RWPE2 (cell line): ENCODE measurements around the gene SULT1B1.
"Not testable (repeated sequence)": the region's sequence is repeated elsewhere in the genome, so short reads cannot be mapped to it uniquely, and the experiment has no call there.

Experiments
- ATAC-seq: fragments of 200-7000 bp; cut with Tn5 transposase; 3 replicates; pipeline ENCODE4 v1.9.1; 2021; ENCODE audit warnings: low read depth
- DNase-seq: peaks from one replicate; pipeline ENCODE4 v3.0.0-alpha.2; 2020; ENCODE audit warnings: low spot score
- H3K27ac ChIP-seq: fragments of 450-650 bp; 2 replicates; pipeline ENCODE4 v1.5.1; 2017; ENCODE audit warnings: mild to moderate bottlenecking; ENCODE audit not compliant: poor library complexity, severe bottlenecking
- H3K27me3 ChIP-seq: fragments of 250-450 bp; sonication (Bioruptor Pico); 2 replicates; pipeline ENCODE4 v1.5.1; 2021; ENCODE audit warnings: mild to moderate bottlenecking, moderate library complexity; ENCODE audit not compliant: insufficient read depth, poor library complexity, severe bottlenecking
- H3K36me3 ChIP-seq: fragments of 250-450 bp; sonication (Bioruptor Pico); 2 replicates; pipeline ENCODE4 v1.5.1; 2020; ENCODE audit warnings: low read depth, mild to moderate bottlenecking, moderate library complexity
- H3K4me1 ChIP-seq: fragments of 250-450 bp; sonication (Bioruptor Pico); 2 replicates; pipeline ENCODE4 v1.5.1; 2021; ENCODE audit warnings: mild to moderate bottlenecking, moderate library complexity; ENCODE audit not compliant: insufficient read depth, poor library complexity, severe bottlenecking
- H3K4me3 ChIP-seq: fragments of 250-450 bp; sonication (Bioruptor Pico); 2 replicates; pipeline ENCODE4 v1.5.1; 2021; ENCODE audit warnings: mild to moderate bottlenecking, moderate library complexity; ENCODE audit not compliant: severe bottlenecking
- H3K9me3 ChIP-seq: fragments of 250-450 bp; sonication (Bioruptor Pico); 2 replicates; pipeline ENCODE4 v1.5.1; 2021; ENCODE audit warnings: mild to moderate bottlenecking, moderate library complexity; ENCODE audit not compliant: severe bottlenecking
- CTCF ChIP-seq: fragments of 450-650 bp; IDR thresholded peaks from one replicate; pipeline ENCODE4 v1.5.1; 2017; ENCODE audit warnings: mild to moderate bottlenecking, moderate library complexity; ENCODE audit not compliant: poor library complexity, severe bottlenecking

Gene SULT1B1

DNA sequence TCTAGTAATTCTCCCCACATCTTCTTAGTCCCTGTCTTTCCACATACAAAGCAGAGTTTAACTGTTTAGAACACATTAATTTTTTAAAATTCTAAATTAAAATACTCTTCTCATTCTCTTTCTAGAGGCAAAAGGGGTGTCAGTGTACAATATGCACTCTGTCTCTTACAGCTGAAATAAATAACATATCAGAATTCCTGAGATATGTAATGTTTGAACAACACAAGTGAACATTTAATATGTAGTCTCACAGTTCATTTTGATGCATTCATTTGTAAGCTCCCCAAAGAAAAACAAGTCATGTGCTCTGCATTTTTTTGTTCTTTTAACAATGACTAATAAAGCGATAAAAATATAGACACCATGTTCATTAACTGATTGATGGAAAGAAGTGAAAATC, 19.7 kb upstream of the SULT1B1 start:
- H3K4me3 ChIP-seq: no peak overlapping the region
- no peaks in the 10 kb centered on the region for H3K9me3 ChIP-seq
- no peaks in the 10 kb centered on the region for H3K36me3 ChIP-seq
- no peak overlapping the region for H3K27ac ChIP-seq
- ATAC-seq (no peak), DNase-seq (no peak)
- H3K27me3 ChIP-seq: no peaks in the 10 kb centered on the region
- no peak for TF ChIP-seq CTCF
- no peaks in the 10 kb centered on the region for H3K4me1 ChIP-seq

DNA sequence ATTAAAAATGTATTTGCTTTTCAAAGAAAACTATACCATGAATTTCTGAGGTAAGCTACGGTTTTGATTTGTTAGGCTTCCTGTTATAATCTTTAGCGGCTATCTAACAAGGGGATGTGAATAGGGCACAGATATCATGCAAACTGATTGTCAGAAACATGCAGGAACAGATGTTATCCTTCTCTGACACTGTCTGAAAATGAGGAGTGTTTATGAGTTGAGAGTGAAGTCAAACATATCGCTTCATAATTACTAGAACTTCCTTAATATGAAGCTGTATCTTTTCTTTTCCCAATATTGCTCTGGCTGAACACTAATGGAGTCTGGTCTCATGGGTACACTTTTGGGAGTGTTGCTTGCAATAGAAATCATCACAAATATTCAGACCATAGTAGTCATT, 16.3 kb upstream of the SULT1B1 start:
- no peak for ATAC-seq
- H3K36me3 ChIP-seq: no peaks in the 10 kb centered on the region
- DNase-seq: no peak
- no peak overlapping the region for H3K27ac ChIP-seq
- H3K4me1 ChIP-seq: no peaks in the 10 kb centered on the region
- TF ChIP-seq CTCF: no peak
- H3K4me3 ChIP-seq: no peak overlapping the region
- H3K9me3 ChIP-seq: no peaks in the 10 kb centered on the region
- H3K27me3 ChIP-seq: no peaks in the 10 kb centered on the region

DNA sequence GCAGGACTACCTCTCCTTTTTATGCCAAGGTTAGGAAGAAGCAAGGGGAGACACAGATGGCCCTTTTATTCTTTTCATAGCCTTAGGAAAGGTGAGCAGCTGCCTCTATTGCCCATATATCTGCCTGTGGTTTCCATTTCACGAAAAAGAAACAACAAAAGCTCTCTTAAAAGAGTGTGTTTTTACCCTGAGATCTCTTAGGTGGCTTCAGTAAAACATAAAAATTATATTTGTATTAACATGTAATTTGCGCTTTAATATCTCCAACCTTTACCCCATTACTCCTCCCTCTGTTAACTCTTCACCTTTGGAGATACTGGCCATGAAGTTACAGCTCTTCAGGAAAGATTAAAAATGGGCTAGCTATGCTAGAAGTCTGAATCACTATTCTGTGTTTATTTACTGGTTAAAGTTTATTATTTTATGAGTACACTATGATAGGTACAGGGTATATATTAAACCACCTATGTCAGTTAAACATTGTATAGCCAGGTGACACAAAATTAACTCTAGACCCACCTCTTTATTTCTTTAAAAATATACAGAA, 15.0 kb upstream of the SULT1B1 start:
- Histone ChIP-seq H3K27ac (no peak overlapping the region), H3K4me1 (no peaks in the 10 kb centered on the region), H3K36me3 (no peaks in the 10 kb centered on the region), H3K4me3 (no peak overlapping the region), H3K9me3 (no peaks in the 10 kb centered on the region), H3K27me3 (no peaks in the 10 kb centered on the region)
- ATAC-seq (no peak), DNase-seq (no peak)
- TF ChIP-seq CTCF: no peak

GRCh38 chr4:69773484-69773883, 13.1 kb upstream of the SULT1B1 start:
- TF ChIP-seq CTCF: no peak
- no peak for DNase-seq
- no peaks in the 10 kb centered on the region for H3K9me3 ChIP-seq
- no peaks in the 10 kb centered on the region for H3K27me3 ChIP-seq
- H3K4me1 ChIP-seq: no peaks in the 10 kb centered on the region
- no peaks in the 10 kb centered on the region for H3K36me3 ChIP-seq
- no peak overlapping the region for H3K4me3 ChIP-seq
- no peak for ATAC-seq
- no peak overlapping the region for H3K27ac ChIP-seq

DNA sequence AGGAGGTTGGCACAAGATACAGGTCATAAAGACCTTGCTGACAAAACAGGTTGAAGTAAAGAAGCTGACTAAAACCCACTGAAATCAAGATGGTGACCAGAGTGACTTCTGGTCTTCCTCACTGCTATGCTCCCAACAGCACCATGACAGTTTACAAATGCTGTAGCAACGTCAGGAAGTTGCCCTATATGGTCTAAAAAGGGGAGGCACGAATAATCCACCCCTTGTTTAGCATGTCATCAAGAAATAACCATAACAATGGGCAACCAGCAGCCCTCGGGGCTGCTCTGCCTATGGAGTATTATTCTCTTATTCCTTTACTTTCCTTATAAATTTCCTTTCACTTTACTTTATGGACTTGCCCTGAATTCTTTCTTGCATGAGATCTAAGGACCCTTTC, 8.1 kb upstream of the SULT1B1 start:
- peaks cover 10% of the 10 kb centered on the region for H3K4me1 ChIP-seq
- H3K27me3 ChIP-seq, DNase-seq, H3K9me3 ChIP-seq, H3K4me3 ChIP-seq, H3K36me3 ChIP-seq, H3K27ac ChIP-seq, ATAC-seq: not testable (repeated sequence)
